Ovary (tissue), 3 donors: ENCODE measurements around the gene GCG.

Experiments
- EP300 ChIP-seq: sonication (generic); formaldehyde crosslinking; IDR thresholded peaks from one replicate; pipeline ENCODE4 v1.6.1; 2017; ENCODE audit warnings: antibody characterized with exemption
- POLR2A ChIP-seq: fragments of 450-650 bp; IDR thresholded peaks from one replicate; pipeline ENCODE4 v1.6.1; 2017; ENCODE audit warnings: antibody characterized with exemption, mild to moderate bottlenecking, moderate library complexity
- TF ChIP-seq, protein P1 (sequence below), 3 donors: fragments of 450-650 bp in 2 of 3; fragments of 200-600 bp in 1 of 3; IDR thresholded peaks; one replicate each; pipeline versions ENCODE4 v1.5.1 to v1.8.0; 2016 to 2022; ENCODE audit warnings: antibody characterized with exemption in 3 of 3, mild to moderate bottlenecking in 1 of 3
- donor health status: DM: no; HTN: no; CAD: no.

DNA sequence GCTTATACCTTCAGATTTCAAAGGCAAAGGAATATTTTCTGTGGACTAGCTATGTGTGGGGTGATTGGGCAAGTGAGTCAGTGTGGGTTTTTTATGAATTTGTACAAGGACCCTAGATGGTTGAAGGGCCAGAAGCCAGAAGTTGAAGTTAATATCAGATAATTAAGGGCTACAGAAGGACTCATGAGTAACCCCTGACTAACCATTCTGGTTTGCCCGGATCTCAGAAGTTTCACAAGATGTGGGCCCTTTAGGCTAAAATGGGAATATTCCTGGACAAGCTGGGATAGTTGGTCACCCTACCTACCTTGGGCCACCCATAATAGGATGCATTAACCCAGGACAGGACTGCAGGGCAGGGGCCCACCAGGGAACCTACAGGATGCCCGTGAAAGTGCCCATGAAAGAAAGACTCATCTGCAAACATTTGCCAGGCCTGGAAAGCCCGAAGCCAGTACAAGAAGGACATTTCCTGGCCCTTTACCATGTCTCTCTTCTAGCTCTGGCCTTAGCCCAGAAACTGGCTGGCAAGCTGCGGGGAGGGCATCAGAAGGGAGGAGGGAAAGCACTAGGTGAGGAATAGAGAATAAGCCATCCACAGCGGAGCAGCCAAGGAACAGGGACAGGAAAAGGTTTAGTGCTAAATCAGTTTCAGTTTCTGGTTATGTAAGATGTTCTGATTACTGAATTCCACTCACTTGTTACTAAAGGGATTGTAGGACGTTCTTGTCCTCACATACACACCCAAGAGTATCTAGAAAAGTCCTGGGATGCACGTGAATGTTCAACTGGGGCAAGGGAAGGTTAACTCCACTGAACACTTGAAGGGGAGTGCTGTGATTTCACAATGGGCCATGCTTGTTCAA lies 33.6 kb downstream of the GCG start:
- no peak for TF ChIP-seq EP300
- TF ChIP-seq, protein P1, sequence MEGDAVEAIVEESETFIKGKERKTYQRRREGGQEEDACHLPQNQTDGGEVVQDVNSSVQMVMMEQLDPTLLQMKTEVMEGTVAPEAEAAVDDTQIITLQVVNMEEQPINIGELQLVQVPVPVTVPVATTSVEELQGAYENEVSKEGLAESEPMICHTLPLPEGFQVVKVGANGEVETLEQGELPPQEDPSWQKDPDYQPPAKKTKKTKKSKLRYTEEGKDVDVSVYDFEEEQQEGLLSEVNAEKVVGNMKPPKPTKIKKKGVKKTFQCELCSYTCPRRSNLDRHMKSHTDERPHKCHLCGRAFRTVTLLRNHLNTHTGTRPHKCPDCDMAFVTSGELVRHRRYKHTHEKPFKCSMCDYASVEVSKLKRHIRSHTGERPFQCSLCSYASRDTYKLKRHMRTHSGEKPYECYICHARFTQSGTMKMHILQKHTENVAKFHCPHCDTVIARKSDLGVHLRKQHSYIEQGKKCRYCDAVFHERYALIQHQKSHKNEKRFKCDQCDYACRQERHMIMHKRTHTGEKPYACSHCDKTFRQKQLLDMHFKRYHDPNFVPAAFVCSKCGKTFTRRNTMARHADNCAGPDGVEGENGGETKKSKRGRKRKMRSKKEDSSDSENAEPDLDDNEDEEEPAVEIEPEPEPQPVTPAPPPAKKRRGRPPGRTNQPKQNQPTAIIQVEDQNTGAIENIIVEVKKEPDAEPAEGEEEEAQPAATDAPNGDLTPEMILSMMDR (IDR thresholded peaks at IDR 0.05) = no peak
- no peak for TF ChIP-seq POLR2A
